Naive thymus-derived CD4-positive, alpha-beta T cell (primary cell): ENCODE data around the gene LRMDA. TPM values are rescaled to one million over a fixed set of nuclear protein-coding genes. Genes with fewer than 3 reads are reported as not detected.

Experiments
- ATAC-seq: fragments of 150-1000 bp; cut with Tn5 transposase; 2 replicates; pipeline ENCODE4 v1.10.0; 2021; ENCODE audit warnings: mild to moderate bottlenecking, moderate library complexity
- CTCF ChIA-PET: fragments of 350-600 bp; sonication (Branson Sonifier 250); formaldehyde crosslinking; loops from one replicate; lab custom pipeline; 2021; ENCODE audit warnings: antibody characterized with exemption; lab: Charles Lee
- POLR2A ChIA-PET: fragments of 350-600 bp; sonication (Branson Sonifier 250); formaldehyde crosslinking; loops from one replicate; lab custom pipeline; 2021; ENCODE audit warnings: antibody characterized with exemption, inconsistent platforms; lab: Charles Lee
- DNase-seq, 9 donors: peaks; one replicate each; pipeline versions ENCODE4 v3.0.0 to v3.0.0-alpha.2; 2020 to 2022; ENCODE audit warnings: mixed read lengths in 1 of 9
- H3K27ac ChIP-seq: one replicate; pipeline ENCODE4 v1.7.0; 2013; ENCODE audit warnings: mild to moderate bottlenecking, low read depth, low read length, moderate library complexity
- H3K27me3 ChIP-seq, 2 donors: one replicate each; pipeline ENCODE4 v1.7.0; 2013; ENCODE audit warnings: low read length in 2 of 2, mild to moderate bottlenecking in 2 of 2, moderate library complexity in 2 of 2; ENCODE audit not compliant: control insufficient read depth in 2 of 2, insufficient read depth in 2 of 2
- H3K36me3 ChIP-seq, 3 experiments: 1 replicate in 2 of 3; 2 replicates in 1 of 3; pipeline ENCODE4 v1.7.0; 2013; ENCODE audit warnings: low read length in 3 of 3, mild to moderate bottlenecking in 3 of 3, moderate library complexity in 1 of 3; ENCODE audit not compliant: insufficient read depth in 3 of 3, control insufficient read depth in 2 of 3
- H3K4me1 ChIP-seq, 2 donors: one replicate each; pipeline ENCODE4 v1.7.0; 2013; ENCODE audit warnings: low read length in 2 of 2, mild to moderate bottlenecking in 2 of 2, moderate library complexity in 1 of 2; ENCODE audit not compliant: control insufficient read depth in 2 of 2, insufficient read depth in 2 of 2
- H3K4me3 ChIP-seq: 2 replicates; pipeline ENCODE4 v1.7.0; 2013; ENCODE audit warnings: mild to moderate bottlenecking, low read length
- H3K9me3 ChIP-seq, 3 experiments: 1 replicate in 2 of 3; 2 replicates in 1 of 3; pipeline ENCODE4 v1.7.0; 2013; ENCODE audit warnings: low read length in 3 of 3; ENCODE audit not compliant: control insufficient read depth in 2 of 3
- H3K27ac Mint-ChIP-seq, 9 donors: one replicate each; pipeline ENCODE4 v1.8.0; 2020 to 2022; ENCODE audit warnings: mixed read lengths in 9 of 9, mild to moderate bottlenecking in 8 of 9, moderate library complexity in 5 of 9, inconsistent platforms in 2 of 9
- H3K27me3 Mint-ChIP-seq, 5 donors: one replicate each; pipeline ENCODE4 v1.8.0; 2021 to 2022; ENCODE audit warnings: mixed read lengths in 5 of 5, mild to moderate bottlenecking in 1 of 5
- H3K36me3 Mint-ChIP-seq, 5 donors: one replicate each; pipeline ENCODE4 v1.8.0; 2020 to 2022; ENCODE audit warnings: mixed read lengths in 5 of 5, mild to moderate bottlenecking in 3 of 5, inconsistent platforms in 1 of 5
- H3K4me1 Mint-ChIP-seq, 7 donors: one replicate each; pipeline ENCODE4 v1.8.0; 2020 to 2022; ENCODE audit warnings: mixed read lengths in 7 of 7, mild to moderate bottlenecking in 3 of 7, inconsistent platforms in 1 of 7
- H3K4me3 Mint-ChIP-seq, 10 donors: one replicate each; pipeline ENCODE4 v1.8.0; 2020 to 2022; ENCODE audit warnings: mild to moderate bottlenecking in 10 of 10, mixed read lengths in 10 of 10, moderate library complexity in 6 of 10, inconsistent platforms in 2 of 10
- H3K9me3 Mint-ChIP-seq, 11 donors: one replicate each; pipeline ENCODE4 v1.8.0; 2020 to 2022; ENCODE audit warnings: mixed read lengths in 11 of 11, mild to moderate bottlenecking in 4 of 11, inconsistent platforms in 1 of 11, moderate library complexity in 1 of 11
- intact Hi-C, 2 donors: fragments of 100-400 bp; cut with micrococcal nuclease; formaldehyde crosslinking; loops; one replicate each; pipeline ENCODE4 v1.15.1; 2023
- polyA plus RNA-seq, 2 donors: library from polyadenylated mRNA; unstranded; fragments of 300-500 nt; fragmentation: Illumina TruSeq; gene quantifications; one replicate each; pipeline ENCODE4 v1.2.3, GENCODE V29; 2021
- total RNA-seq, 6 experiments: library from RNA in 5 of 6; stranded (reverse) in 5 of 6; gene quantifications; 1 replicate in 5 of 6; 2 replicates in 1 of 6; pipeline ENCODE4 v1.2.3 and lab custom pipeline; 2021 to 2026

LRMDA gene
- total and polyA plus RNA-seq, 7 experiments from 2014 or later: 0.57 to 14.9 (median 3.0) TPM; not detected in 4

DNA sequence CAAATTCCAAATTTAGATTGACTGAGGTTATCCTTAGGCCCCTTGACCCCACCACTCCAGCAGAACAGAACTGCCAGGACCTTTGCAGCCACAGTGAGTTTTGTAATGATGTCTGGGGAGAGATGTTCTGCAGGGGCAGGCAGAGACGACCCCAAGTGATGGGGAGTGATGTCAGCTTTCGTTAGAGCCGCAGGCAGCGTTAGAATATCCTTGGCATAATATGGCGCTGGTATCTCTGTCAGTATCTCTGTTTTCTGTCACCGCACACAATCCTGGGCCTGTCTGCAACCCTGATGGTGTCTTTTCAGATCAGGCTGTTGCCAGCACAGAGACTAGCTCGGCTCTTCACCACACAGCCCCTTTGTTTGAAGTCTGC is 1122.6 kb downstream of the LRMDA start:
- Mint-ChIP-seq H3K36me3 (no peaks in the 10 kb centered on the region), H3K27me3 (peaks cover 0 to 7% (median under 1%) of the 10 kb centered on the region in 5 donors), H3K27ac (no peak overlapping the region), H3K4me3 (no peak overlapping the region), H3K9me3 (peaks cover 0 to 3% (median 0%) of the 10 kb centered on the region in 11 donors), H3K4me1 (no peaks in the 10 kb centered on the region)
- no peaks in the 10 kb centered on the region for H3K9me3 ChIP-seq
- no peaks in the 10 kb centered on the region for H3K27me3 ChIP-seq
- ATAC-seq (no peak), DNase-seq (no peak)
- POLR2A ChIA-PET: no interaction called here
- intact Hi-C loops: no loop called here
- H3K36me3 ChIP-seq: no peaks in the 10 kb centered on the region
- CTCF ChIA-PET: no interaction called here
- no peak overlapping the region for H3K27ac ChIP-seq
- no peak overlapping the region for H3K4me3 ChIP-seq
- no peaks in the 10 kb centered on the region for H3K4me1 ChIP-seq

DNA sequence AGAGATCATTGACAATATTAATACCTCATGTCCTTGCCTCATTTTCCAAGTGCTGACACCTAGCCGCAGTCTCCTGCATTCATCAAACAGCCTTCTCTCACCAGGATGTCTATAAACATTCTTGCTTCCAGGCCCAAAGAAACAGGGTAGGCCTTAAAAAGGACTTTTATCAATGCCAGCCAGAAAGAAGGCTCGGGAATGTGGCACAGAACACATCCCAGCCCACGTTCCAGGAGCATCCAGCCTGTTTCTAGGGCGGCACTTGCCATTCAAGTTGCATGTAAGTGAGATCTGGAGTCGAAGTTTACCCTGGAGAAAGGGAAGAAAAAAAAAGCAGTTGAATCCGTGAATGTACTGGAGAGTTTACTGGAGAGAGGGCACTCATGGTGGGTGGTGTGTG is 1123.1 kb downstream of the LRMDA start:
- Mint-ChIP-seq H3K9me3 (peaks cover 0 to 3% (median 0%) of the 10 kb centered on the region in 11 donors), H3K27me3 (peaks cover 0 to 3% (median 0%) of the 10 kb centered on the region in 5 donors), H3K4me3 (no peak overlapping the region), H3K36me3 (no peaks in the 10 kb centered on the region), H3K4me1 (no peaks in the 10 kb centered on the region), H3K27ac (no peak overlapping the region)
- H3K27ac ChIP-seq: no peak overlapping the region
- DNase-seq (no peak), ATAC-seq (no peak)
- ChIA-PET POLR2A (no interaction called here), CTCF (no interaction called here)
- H3K36me3 ChIP-seq: no peaks in the 10 kb centered on the region
- H3K9me3 ChIP-seq: no peaks in the 10 kb centered on the region
- intact Hi-C loops: no loop called here
- H3K27me3 ChIP-seq: no peaks in the 10 kb centered on the region
- H3K4me3 ChIP-seq: no peak overlapping the region
- no peaks in the 10 kb centered on the region for H3K4me1 ChIP-seq

DNA sequence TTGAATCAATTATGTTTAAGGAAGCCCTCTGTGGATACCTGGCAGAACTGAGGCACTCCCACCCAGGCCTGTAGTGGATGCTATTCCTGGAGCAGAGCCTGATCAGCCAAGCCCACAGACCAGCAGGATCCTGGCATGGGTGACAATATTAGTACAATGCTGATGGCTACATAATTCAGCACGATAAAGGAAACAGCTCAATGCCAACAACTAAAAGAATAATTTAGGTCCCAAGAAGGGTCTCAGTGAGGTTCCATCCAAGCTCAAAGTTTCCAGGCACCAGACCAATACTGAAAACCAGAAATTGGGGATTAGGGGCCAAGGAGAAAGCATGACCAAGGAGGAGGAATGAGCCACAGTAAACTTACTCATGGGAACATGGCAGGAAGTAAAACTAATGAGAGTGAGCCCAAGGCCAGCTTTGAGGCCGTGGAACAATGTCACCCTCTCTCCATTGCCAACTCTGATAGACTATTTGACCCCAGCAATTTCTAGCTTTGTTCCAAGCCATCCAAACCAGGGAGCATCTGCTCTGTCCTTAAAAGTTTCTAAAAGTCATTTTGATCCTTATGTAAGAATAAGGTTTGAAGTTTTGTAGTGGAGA is 1123.7 kb downstream of the LRMDA start:
- intact Hi-C loops: no loop called here
- no peaks in the 10 kb centered on the region for H3K36me3 Mint-ChIP-seq
- H3K27me3 Mint-ChIP-seq: no peaks in the 10 kb centered on the region

DNA sequence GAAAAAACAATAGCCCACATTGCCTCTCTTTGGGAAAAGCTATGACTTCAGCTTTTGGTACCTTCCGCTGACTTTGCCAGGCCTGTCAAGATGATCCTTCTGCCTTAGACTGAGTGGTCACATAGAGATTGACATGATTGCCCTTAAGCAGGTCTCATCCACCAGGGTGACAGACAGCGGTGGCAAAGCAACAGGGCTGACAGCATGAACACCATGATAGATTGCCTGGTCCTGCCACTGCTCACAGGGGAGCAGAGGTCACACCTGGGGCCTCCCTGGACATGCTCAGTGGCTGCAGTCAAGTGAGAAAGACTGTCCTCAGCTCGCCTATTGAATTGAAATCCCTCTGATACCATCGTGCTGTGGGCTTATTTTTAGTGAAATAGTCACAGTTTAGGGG is 1125.9 kb downstream of the LRMDA start:
- Mint-ChIP-seq H3K9me3 (peaks cover 0 to 3% (median 0%) of the 10 kb centered on the region in 11 donors), H3K4me3 (no peak overlapping the region), H3K27ac (no peak overlapping the region), H3K27me3 (peaks cover 0 to 9% (median 0%) of the 10 kb centered on the region in 5 donors), H3K36me3 (no peaks in the 10 kb centered on the region), H3K4me1 (no peaks in the 10 kb centered on the region)
- H3K27ac ChIP-seq: no peak overlapping the region
- intact Hi-C loops: no loop called here
- DNase-seq (no peak), ATAC-seq (no peak)
- ChIA-PET CTCF (interaction anchor here (0.6 kb wide), 1 partner anchor 188 kb away, joined by 3 read pairs; no protein-coding TSS in a partner anchor), POLR2A (no interaction called here)
- no peaks in the 10 kb centered on the region for H3K36me3 ChIP-seq
- H3K9me3 ChIP-seq: no peaks in the 10 kb centered on the region
- H3K4me3 ChIP-seq: no peak overlapping the region
- no peaks in the 10 kb centered on the region for H3K4me1 ChIP-seq
- no peaks in the 10 kb centered on the region for H3K27me3 ChIP-seq

More for the DNA sequence above, 1123.7 kb downstream of the LRMDA start:
- Histone ChIP-seq H3K27me3 (no peaks in the 10 kb centered on the region), H3K9me3 (no peaks in the 10 kb centered on the region), H3K4me1 (no peaks in the 10 kb centered on the region), H3K36me3 (no peaks in the 10 kb centered on the region), H3K27ac (no peak overlapping the region), H3K4me3 (no peak overlapping the region)
- CTCF ChIA-PET: no interaction called here
- ATAC-seq (no peak), DNase-seq (no peak)
- Mint-ChIP-seq H3K4me1 (no peaks in the 10 kb centered on the region), H3K4me3 (no peak overlapping the region), H3K27ac (no peak overlapping the region), H3K9me3 (peaks cover 0 to 3% (median 0%) of the 10 kb centered on the region in 11 donors)
- POLR2A ChIA-PET: no interaction called here

DNA sequence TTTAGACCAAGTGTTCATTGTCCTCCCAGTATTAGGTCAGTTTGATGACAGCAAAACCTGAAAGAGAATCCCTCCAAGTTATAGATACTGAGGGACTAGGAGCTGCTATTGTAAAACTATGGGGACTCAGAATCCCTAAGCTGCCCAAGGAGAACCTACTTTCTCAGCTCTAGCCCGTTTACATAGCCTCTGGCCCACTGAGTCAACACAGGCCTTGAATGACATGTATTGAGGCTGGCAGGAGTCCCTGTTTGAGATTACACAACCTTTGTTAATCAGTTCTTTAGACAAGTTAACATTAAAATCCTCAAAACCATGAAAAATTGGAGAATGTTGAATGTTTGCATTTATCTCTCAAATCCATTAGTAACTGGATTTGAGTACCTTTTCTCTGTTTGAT is 1127.2 kb downstream of the LRMDA start:
- Histone ChIP-seq H3K27me3 (no peaks in the 10 kb centered on the region), H3K4me3 (no peak overlapping the region), H3K36me3 (no peaks in the 10 kb centered on the region), H3K27ac (no peak overlapping the region), H3K9me3 (no peaks in the 10 kb centered on the region), H3K4me1 (no peaks in the 10 kb centered on the region)
- intact Hi-C loops: no loop called here
- no peak for DNase-seq
- no peaks in the 10 kb centered on the region for H3K4me1 Mint-ChIP-seq
- no peak overlapping the region for H3K4me3 Mint-ChIP-seq
- H3K9me3 Mint-ChIP-seq: peaks cover 0 to 3% (median 0%) of the 10 kb centered on the region in 11 donors
- H3K27me3 Mint-ChIP-seq: peaks cover 0 to 9% (median 0%) of the 10 kb centered on the region in 5 donors
- CTCF ChIA-PET: no interaction called here
- H3K27ac Mint-ChIP-seq: no peak overlapping the region
- H3K36me3 Mint-ChIP-seq: no peaks in the 10 kb centered on the region
- no peak for ATAC-seq
- POLR2A ChIA-PET: no interaction called here

DNA sequence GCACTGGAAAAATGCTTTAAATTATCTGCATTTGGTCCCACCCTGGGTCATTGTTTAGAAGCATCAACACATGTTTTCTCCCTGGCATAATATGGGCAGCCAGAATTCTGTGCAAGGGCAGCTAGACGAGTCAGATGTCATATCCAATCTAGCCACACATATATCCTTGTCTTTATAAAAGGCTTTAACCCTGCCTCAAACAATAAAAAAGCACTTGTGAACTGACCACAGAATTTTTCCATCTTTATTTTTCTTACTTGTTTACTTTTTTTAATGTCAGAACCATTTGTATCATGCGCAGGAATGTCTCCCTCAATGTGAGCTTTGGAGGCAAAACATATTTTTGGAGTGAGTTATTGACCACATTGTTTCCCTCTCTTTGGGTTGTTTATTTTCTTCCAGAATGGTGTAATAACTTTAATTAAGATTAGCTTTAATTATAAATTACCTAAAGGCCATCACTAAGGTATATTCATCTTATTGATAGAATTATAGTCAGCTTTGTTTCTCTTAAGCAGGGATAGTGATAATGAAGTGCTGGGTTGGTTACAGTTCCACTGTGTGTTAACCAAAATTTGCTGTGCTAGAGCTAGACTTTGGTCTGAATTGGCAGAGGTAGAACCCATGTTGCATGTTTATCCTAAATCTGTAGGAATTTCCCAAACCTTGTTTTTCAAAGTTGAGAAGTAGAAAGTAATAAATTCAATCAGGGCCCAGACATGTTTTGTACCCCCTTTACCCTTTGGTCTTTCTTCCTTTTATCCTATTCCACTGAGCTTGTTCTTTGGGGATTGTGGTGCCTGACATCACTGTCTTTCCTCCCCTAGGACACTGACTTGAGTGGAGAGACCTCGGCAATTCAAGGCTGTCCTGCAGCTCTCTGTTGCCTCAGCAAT is 1127.8 kb downstream of the LRMDA start:
- intact Hi-C loops: no loop called here
- peaks cover 0 to 9% (median 0%) of the 10 kb centered on the region in 5 donors for H3K27me3 Mint-ChIP-seq
- ATAC-seq (no peak), DNase-seq (no peak)
- peaks cover 0 to 5% (median 0%) of the 10 kb centered on the region in 11 donors for H3K9me3 Mint-ChIP-seq
- no peaks in the 10 kb centered on the region for H3K36me3 ChIP-seq
- no peaks in the 10 kb centered on the region for H3K9me3 ChIP-seq
- H3K4me1 ChIP-seq: no peaks in the 10 kb centered on the region
- POLR2A ChIA-PET: no interaction called here
- H3K4me3 Mint-ChIP-seq: no peak overlapping the region
- H3K4me1 Mint-ChIP-seq: no peaks in the 10 kb centered on the region
- no peaks in the 10 kb centered on the region for H3K36me3 Mint-ChIP-seq
- H3K4me3 ChIP-seq: no peak overlapping the region
- no peak overlapping the region for H3K27ac Mint-ChIP-seq
- CTCF ChIA-PET: no interaction called here
- H3K27me3 ChIP-seq: no peaks in the 10 kb centered on the region
- no peak overlapping the region for H3K27ac ChIP-seq
